DOHH2 (cell line): Measurements from ENCODE around the gene CERS6.

Experiments used
- EZH2phosphoT487 ChIP-seq: fragments of 200-600 bp; sonication (generic); IDR thresholded peaks from 2 replicates; pipeline ENCODE4 v1.6.1; 2017; ENCODE audit warnings: borderline replicate concordance, mild to moderate bottlenecking, antibody characterized with exemption, low read length, moderate library complexity, mixed read lengths
- TF ChIP-seq, protein P1 (sequence below): fragments of 200-600 bp; sonication (generic); IDR thresholded peaks from one replicate; pipeline ENCODE4 v1.5.1; 2014; ENCODE audit warnings: antibody characterized with exemption, mild to moderate bottlenecking, low read depth, low read length; ENCODE audit not compliant: poor library complexity, severe bottlenecking

DNA sequence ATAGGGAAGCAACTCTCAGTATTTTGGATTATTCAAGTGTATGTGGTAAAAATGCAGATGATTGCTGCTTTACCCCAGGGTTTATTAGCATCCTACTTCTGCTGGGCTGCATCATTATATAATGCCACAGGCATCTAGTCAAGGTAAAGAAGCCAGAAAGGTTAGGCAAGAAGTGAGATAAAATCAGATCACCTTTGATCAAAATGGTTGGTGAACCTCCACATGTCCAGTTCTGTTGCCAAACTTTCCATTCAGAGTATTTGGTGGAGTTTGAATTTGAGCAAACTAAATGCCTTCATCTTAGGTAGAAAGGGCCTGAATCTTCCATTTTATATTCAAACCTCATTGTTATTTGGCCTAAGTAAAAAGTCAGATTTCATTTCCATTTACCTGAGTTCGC, 316.6 kb downstream of the CERS6 start:
- TF ChIP-seq, protein P1, sequence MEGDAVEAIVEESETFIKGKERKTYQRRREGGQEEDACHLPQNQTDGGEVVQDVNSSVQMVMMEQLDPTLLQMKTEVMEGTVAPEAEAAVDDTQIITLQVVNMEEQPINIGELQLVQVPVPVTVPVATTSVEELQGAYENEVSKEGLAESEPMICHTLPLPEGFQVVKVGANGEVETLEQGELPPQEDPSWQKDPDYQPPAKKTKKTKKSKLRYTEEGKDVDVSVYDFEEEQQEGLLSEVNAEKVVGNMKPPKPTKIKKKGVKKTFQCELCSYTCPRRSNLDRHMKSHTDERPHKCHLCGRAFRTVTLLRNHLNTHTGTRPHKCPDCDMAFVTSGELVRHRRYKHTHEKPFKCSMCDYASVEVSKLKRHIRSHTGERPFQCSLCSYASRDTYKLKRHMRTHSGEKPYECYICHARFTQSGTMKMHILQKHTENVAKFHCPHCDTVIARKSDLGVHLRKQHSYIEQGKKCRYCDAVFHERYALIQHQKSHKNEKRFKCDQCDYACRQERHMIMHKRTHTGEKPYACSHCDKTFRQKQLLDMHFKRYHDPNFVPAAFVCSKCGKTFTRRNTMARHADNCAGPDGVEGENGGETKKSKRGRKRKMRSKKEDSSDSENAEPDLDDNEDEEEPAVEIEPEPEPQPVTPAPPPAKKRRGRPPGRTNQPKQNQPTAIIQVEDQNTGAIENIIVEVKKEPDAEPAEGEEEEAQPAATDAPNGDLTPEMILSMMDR, result no peak
- no peak for TF ChIP-seq EZH2phosphoT487
